Choroid plexus epithelial cell (primary cell): Measurements from ENCODE around the gene FOXN1.

ENCODE experiments used
- DNase-seq: peaks from one replicate; pipeline ENCODE4 v3.0.0-alpha.2; 2010; ENCODE audit warnings: low read depth
- H3K4me3 ChIP-seq: 2 replicates; pipeline ENCODE4 v1.5.1; 2011; ENCODE audit warnings: low read depth, mild to moderate bottlenecking, control low read depth, low read length, moderate library complexity
- CTCF ChIP-seq: conservative IDR thresholded peaks from 2 replicates; pipeline ENCODE4 v1.5.1; 2011; ENCODE audit warnings: low read depth, mild to moderate bottlenecking, control low read depth, inconsistent platforms, low read length, moderate library complexity

FOXN1 gene

DNA sequence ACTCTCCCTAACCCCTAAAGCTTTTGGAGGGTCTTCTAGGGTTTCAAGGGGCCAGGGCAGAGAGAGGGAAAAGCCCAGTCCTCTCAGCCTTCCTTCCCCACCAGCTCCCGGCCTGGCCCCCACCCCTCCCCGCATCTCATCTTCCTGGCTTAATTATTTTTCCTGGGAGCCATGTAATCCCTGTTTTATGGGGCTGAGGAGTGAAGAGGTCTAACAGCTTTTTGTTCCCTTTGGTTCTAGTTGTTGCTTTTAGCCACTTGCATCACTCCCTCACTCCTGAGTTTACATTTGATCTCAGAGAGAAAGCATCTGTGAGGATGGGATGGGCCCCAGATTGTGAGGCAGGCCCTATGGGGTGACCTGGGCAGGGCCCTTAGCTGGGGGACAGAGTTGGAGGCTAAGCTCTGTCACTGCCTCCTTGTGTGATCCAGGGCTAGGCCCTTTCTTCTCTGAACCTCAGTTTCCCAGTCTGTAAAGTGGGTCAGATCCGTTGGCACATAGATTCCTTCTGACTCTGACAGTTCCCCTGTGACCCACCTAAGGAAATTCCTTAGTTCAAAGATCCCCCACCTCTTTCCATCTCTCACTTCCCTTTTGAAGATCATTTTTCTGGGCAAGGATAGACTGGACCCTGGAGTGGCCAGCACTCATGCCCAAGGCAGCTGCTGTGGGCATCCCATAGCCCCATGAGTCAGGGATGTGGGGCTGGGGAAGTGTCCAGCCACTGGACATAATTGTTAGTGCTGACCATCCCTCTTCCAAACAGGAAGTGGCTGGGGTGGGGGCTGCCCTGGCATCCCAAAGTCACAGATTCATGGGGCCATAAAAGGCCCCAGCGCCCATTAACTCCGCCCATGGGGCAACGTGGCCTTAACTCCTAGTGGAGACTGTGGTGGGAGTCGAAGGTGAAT is 26.2 kb downstream of the FOXN1 start:
- no peak for TF ChIP-seq CTCF
- H3K4me3 ChIP-seq: no peak overlapping the region
- DNase-seq: no peak

DNA sequence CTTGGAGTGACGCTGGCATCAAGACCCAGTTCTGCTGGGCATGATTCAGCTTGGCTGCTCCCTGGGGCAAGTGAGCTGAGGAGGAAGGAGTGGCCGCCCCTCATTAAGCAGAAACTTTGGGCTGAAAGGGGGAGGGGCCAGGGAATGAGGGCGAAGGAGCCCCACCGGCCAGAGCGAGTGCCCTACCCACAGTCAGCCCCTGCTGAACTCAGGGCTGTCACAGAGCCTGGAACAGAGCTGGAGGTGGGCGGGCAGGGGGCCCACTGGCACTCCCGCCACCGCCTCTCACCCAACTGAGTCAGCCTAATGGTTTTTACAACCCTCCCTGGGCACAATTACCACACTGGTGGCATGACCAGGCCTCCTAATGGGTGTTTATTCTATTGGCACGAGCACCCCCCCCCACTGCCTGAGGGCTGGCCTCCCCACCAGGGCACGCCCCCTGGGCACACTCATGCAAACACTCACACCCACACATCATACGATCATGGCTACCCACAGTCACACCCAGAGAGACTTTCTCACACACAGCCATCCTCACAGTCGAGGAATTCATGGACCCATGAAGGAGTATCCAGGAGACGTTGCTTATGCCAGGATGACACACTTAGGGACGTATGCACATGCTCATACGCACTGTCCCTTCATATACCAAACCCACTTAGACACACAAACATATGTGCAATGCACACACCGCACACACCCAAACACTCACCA is 27.1 kb downstream of the FOXN1 start:
- no peak for TF ChIP-seq CTCF
- no peak overlapping the region for H3K4me3 ChIP-seq
- no peak for DNase-seq

GRCh38 chr17:28534740-28535375 is 28.7 kb downstream of the FOXN1 start:
- TF ChIP-seq CTCF: no peak
- DNase-seq: no peak
- H3K4me3 ChIP-seq: no peak overlapping the region

GRCh38 chr17:28536532-28537218 is 30.5 kb downstream of the FOXN1 start:
- H3K4me3 ChIP-seq: no peak overlapping the region
- DNase-seq: no peak
- TF ChIP-seq CTCF: no peak

DNA sequence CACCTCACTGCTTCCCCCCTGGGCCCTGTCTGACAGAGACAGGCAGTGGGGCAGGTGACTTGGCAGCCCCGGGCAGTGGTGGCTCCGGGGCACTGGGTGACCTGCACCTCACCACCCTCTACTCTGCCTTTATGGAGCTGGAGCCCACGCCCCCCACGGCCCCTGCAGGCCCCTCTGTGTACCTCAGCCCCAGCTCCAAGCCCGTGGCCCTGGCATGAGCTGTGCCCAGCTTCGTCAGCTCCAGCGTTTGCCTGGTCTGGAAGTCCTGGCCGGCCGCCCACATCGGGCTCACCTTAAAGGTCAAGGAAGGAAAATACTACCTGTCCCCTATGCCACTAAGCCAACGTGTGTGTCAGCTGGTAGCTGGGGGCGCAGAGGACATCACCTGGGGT is 31.1 kb downstream of the FOXN1 start:
- no peak for DNase-seq
- H3K4me3 ChIP-seq: no peak overlapping the region
- no peak for TF ChIP-seq CTCF

DNA sequence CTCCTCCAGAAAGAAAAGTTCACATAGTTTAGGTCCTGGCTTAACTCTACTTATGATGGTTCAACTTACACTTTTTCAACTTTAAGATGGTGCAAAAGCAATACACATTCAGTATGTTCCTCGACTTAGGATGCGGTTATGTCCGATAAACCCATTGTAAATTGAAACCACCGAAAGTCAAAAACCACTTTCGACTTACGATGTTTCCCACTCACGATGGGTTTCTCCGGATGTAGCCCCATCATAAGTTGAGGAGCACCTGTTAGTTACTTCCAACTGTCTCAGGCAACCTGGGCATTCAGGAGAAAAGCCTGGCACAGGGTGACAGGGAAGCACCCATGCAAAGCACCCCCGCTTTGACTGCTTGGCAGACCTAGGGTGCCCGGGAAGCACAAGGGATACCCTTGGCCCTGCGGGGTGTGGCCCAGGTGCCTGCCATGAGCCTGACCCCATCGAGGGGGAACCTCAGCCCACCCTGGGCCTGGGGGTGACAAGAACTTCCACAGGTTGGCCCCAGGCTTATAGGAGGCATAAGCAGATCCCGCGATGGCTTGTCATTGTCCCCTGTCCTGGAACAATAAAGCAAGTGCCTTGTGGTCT is 32.2 kb downstream of the FOXN1 start:
- no peak for TF ChIP-seq CTCF
- no peak for DNase-seq
- no peak overlapping the region for H3K4me3 ChIP-seq
